Activated CD8-positive, alpha-beta T cell treated with anti-CD3 and anti-CD28 coated beads for 36 hours (primary cell): ENCODE data around the gene GNG7. TPM values are rescaled to one million over a fixed set of nuclear protein-coding genes. Genes with fewer than 3 reads are reported as not detected.

Experiments used
- ATAC-seq: fragments of 200-7000 bp; cut with Tn5 transposase; one replicate; pipeline ENCODE4 v1.10.0; 2021; ENCODE audit warnings: mild to moderate bottlenecking, moderate library complexity
- CTCF ChIA-PET: fragments of 350-600 bp; sonication (Branson Sonifier 250); formaldehyde crosslinking; loops from one replicate; lab custom pipeline; 2021; ENCODE audit warnings: antibody characterized with exemption; lab: Charles Lee
- POLR2A ChIA-PET: fragments of 350-600 bp; sonication (Branson Sonifier 250); formaldehyde crosslinking; loops from one replicate; lab custom pipeline; 2021; ENCODE audit warnings: antibody characterized with exemption; lab: Charles Lee
- DNase-seq: peaks from one replicate; pipeline ENCODE4 v3.0.0-alpha.2; 2020
- H3K27ac Mint-ChIP-seq: one replicate; pipeline ENCODE4 v1.8.0; 2021; ENCODE audit warnings: mild to moderate bottlenecking, mixed read lengths
- H3K27me3 Mint-ChIP-seq: one replicate; pipeline ENCODE4 v1.8.0; 2021; ENCODE audit warnings: mixed read lengths
- H3K36me3 Mint-ChIP-seq: one replicate; pipeline ENCODE4 v1.8.0; 2021; ENCODE audit warnings: low read depth, mixed read lengths
- H3K4me1 Mint-ChIP-seq: one replicate; pipeline ENCODE4 v1.8.0; 2021; ENCODE audit warnings: low read depth, mixed read lengths
- H3K4me3 Mint-ChIP-seq: one replicate; pipeline ENCODE4 v1.8.0; 2021; ENCODE audit warnings: mild to moderate bottlenecking, moderate library complexity, mixed read lengths
- H3K9me3 Mint-ChIP-seq: one replicate; pipeline ENCODE4 v1.8.0; 2021; ENCODE audit warnings: mixed read lengths
- CTCF ChIP-seq: fragments of 200-600 bp; IDR thresholded peaks from one replicate; pipeline ENCODE4 v1.8.0; 2022; ENCODE audit warnings: antibody characterized with exemption, mild to moderate bottlenecking
- intact Hi-C: fragments of 100-400 bp; cut with micrococcal nuclease; formaldehyde crosslinking; loops from one replicate; pipeline ENCODE4 v1.10.0; 2022
- total RNA-seq, 2 experiments: library from RNA; stranded (reverse); gene quantifications; one replicate each; pipeline ENCODE4 v1.2.3, GENCODE V29; 2021

Gene GNG7
- total RNA-seq, 2 experiments from 2014 or later, result 0.27 to 0.32 TPM

DNA sequence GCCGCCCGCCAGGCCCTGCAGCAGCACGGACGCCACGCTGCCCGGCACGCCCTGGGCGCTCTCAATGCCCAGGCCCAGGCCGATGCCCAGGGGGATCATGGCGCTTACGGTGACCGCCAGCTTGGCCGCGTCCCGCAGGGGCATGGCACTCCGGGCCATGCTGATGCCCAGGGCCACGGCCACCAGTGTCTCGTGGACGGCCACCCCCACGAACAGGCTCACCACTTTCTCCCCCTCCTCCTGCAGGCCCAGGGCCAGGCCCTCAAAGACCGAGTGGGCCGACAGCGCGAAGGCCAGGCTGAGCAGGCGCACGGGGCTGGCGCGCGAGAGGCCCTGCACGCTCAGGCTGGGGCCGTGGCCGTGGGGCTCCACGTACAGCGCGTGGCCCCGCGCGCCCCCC lies 30.4 kb upstream of the GNG7 start:
- no peak overlapping the region for H3K27ac Mint-ChIP-seq
- ATAC-seq (no peak), DNase-seq (no peak)
- H3K4me1 Mint-ChIP-seq, result peaks cover 7% of the 10 kb centered on the region
- no peak for TF ChIP-seq CTCF
- H3K36me3 Mint-ChIP-seq, result peaks cover 27% of the 10 kb centered on the region
- H3K9me3 Mint-ChIP-seq, result no peaks in the 10 kb centered on the region
- H3K4me3 Mint-ChIP-seq, result no peak overlapping the region
- intact Hi-C loops, result no loop called here
- POLR2A ChIA-PET, result no interaction called here
- no peaks in the 10 kb centered on the region for H3K27me3 Mint-ChIP-seq
- CTCF ChIA-PET, result no interaction called here

DNA sequence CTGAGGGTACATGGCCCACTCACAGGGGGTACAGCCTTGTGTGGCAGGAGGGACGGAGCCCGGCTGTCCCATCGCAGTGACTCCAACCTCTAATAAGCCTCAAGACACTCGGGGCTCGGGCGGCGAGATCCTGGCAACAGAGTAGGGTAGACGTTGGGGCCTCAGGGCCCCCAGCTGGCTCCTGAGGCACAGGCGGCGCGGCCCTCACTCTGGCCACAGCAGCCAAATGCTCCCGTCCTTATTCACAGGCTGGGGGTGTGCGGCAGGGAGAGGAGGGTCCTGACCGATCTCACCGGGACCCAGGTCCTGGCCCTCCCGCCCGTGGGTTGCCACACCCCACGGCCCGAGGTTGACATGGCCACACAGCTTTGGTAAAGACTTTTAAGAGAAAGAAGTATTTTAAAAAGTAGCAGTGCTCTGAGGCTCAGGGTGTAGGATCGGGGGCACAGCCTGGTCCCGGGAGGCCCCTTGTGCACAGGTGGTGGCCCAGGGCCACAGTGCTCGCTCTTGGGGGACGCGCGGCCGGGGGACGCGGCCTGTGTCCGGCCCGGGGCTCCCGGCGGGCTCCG lies 29.7 kb upstream of the GNG7 start:
- CTCF ChIA-PET, result no interaction called here
- peaks cover 24% of the 10 kb centered on the region for H3K36me3 Mint-ChIP-seq
- POLR2A ChIA-PET, result interaction anchor here (0.7 kb wide), 1 partner anchor 9 kb away, joined by 3 read pairs; no protein-coding TSS in a partner anchor
- intact Hi-C loops, result no loop called here
- no peak for TF ChIP-seq CTCF
- H3K9me3 Mint-ChIP-seq, result no peaks in the 10 kb centered on the region
- no peaks in the 10 kb centered on the region for H3K27me3 Mint-ChIP-seq
- no peak for ATAC-seq
- H3K4me3 Mint-ChIP-seq, result no peak overlapping the region
- no peak overlapping the region for H3K27ac Mint-ChIP-seq
- no peak for DNase-seq
- peaks cover 7% of the 10 kb centered on the region for H3K4me1 Mint-ChIP-seq

GRCh38 chr19:2731181-2731995 lies 28.9 kb upstream of the GNG7 start:
- CTCF ChIA-PET, result no interaction called here
- ATAC-seq (no peak), DNase-seq (no peak)
- peaks cover 4% of the 10 kb centered on the region for H3K27me3 Mint-ChIP-seq
- no peak overlapping the region for H3K27ac Mint-ChIP-seq
- no peaks in the 10 kb centered on the region for H3K9me3 Mint-ChIP-seq
- H3K36me3 Mint-ChIP-seq, result peaks cover 16% of the 10 kb centered on the region
- TF ChIP-seq CTCF, result no peak
- POLR2A ChIA-PET, result no interaction called here
- intact Hi-C loops, result no loop called here
- peaks cover 2% of the 10 kb centered on the region for H3K4me1 Mint-ChIP-seq
- H3K4me3 Mint-ChIP-seq, result no peak overlapping the region

DNA sequence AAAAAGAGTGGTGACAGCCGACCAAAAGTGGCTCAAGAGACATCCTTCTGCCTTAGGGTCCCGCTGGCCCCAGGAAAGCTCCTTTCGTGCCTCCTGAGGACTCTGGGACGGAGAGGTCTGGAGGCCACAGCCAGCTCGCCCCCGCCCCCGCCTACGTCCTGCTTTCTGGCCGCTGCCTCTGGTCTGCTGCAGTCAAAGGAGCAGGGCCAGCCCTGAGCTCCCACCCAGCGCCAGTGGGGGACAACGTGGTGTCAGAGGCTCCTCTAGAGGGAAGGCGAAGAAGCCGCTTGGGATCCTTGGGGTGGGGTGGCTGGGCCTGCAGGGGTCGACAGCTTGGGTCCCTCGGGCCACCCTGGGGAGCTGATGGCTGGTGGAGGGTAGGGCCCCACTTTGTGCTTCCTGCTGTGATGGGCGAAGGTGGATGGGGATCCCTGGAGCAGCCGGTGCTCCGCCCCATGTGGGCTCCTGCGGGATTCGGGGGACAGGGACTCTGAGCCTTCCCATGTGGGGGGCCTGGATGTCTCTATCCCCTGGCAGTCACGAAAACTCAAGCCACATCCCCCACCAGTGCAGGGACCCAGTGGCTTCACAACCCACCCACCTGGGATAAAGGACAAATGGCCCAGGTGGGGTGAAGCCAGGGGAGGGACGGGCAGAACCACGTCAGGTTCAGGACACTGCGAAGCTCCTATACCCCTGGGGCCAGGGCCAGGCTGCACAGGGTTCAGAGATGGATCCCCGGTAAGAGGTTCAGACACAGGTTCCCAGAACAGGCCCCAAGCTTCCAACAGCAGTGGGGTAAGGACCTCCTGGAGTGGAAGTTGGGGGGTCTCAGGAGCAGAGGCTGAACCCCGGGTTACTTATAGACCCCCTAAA lies 27.7 kb upstream of the GNG7 start:
- ATAC-seq, result no peak
- POLR2A ChIA-PET, result interaction anchor here (3.3 kb wide), 1 partner anchor 9 kb away, joined by 10 read pairs; the partner anchor contains the start of gene SLC39A3
- H3K4me3 Mint-ChIP-seq, result no peak overlapping the region

More for the DNA sequence above, 27.7 kb upstream of the GNG7 start:
- no peak for DNase-seq
- H3K36me3 Mint-ChIP-seq, result peaks cover 6% of the 10 kb centered on the region
- H3K4me1 Mint-ChIP-seq, result no peaks in the 10 kb centered on the region
- H3K27ac Mint-ChIP-seq, result no peak overlapping the region
- intact Hi-C loops, result no loop called here
- no peak for TF ChIP-seq CTCF
- CTCF ChIA-PET, result no interaction called here
- H3K9me3 Mint-ChIP-seq, result no peaks in the 10 kb centered on the region
- peaks cover 6% of the 10 kb centered on the region for H3K27me3 Mint-ChIP-seq
